Activated T-helper 2 cell treated with anti-CD3 and anti-CD28 coated beads, Interferon-gamma antibody, Interleukin-2, Interleukin-4, amounts not matched to agents 10 μg/mL and 5 μg/mL and 100 μg/mL, durations not matched to agents 14 hours and 24 hours and 36 hours (primary cell): ENCODE measurements around the gene CLSTN1. TPM values are rescaled to one million over a fixed set of nuclear protein-coding genes. Genes with fewer than 3 reads are reported as not detected.
"Not testable (repeated sequence)": the region's sequence is repeated elsewhere in the genome, so short reads cannot be mapped to it uniquely, and the experiment has no call there.

Experiments
- DNase-seq: peaks from one replicate; pipeline ENCODE4 v3.0.0; 2021; ENCODE audit warnings: low spot score
- H3K27ac Mint-ChIP-seq: one replicate; pipeline ENCODE4 v1.8.0; 2021; ENCODE audit warnings: mixed read lengths
- H3K27me3 Mint-ChIP-seq: one replicate; pipeline ENCODE4 v1.8.0; 2021; ENCODE audit warnings: low read depth, mixed read lengths
- H3K36me3 Mint-ChIP-seq: one replicate; pipeline ENCODE4 v1.8.0; 2021; ENCODE audit warnings: low read depth, mixed read lengths
- H3K4me1 Mint-ChIP-seq: one replicate; pipeline ENCODE4 v1.8.0; 2021; ENCODE audit warnings: low read depth, mixed read lengths
- H3K4me3 Mint-ChIP-seq: one replicate; pipeline ENCODE4 v1.8.0; 2021; ENCODE audit warnings: low read depth, mild to moderate bottlenecking, moderate library complexity, mixed read lengths
- H3K9me3 Mint-ChIP-seq: one replicate; pipeline ENCODE4 v1.8.0; 2021; ENCODE audit warnings: mixed read lengths
- intact Hi-C: fragments of 100-400 bp; cut with micrococcal nuclease; formaldehyde crosslinking; loops from one replicate; pipeline ENCODE4 v1.15.1; 2023
- total RNA-seq: library from RNA; stranded (reverse); gene quantifications from 2 replicates; pipeline ENCODE4 v1.2.3, GENCODE V29; 2022

Gene CLSTN1
- total RNA-seq, 1 donor from 2014 or later: 46.5 TPM

DNA sequence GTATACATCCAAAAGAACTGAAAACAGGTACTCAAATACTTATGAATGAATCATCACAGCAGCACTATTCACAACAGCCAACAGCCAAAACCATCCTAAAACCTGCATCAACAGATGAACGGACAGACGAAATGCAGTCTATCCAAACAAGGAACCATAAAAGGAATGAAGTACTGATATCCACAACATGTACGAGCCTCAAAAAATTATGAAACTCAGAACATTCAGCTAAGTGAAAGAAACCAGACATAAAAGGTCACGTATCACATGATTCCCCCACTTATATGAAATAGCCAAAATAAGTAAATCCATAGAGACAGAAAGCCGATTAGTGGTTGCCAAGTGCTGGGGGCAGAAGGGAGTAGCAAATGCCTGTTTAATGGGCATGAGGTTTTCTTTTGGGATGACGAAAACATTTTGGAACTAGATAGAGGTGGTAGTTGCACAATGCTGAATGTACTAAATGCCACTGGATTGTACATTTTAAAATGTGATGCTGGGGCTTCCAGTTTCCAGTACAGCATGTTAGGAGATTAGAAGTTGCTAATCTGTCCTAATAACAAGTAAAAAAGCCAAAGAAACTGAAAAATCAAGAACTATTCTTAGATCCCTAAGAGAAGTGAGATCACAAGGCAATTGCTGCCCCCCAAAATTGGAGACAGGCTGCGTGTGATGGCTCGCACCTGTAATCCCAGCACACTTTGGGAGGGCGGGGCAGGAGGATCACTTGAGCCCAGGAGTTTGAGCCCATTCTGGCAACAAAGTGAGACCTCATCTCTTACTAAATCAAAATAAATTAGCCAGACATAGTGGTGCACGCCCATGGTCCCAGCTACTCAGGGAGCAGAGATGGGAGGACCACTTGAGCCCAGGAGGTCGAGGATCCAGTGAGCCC is 25.3 kb downstream of the CLSTN1 start:
- H3K36me3 Mint-ChIP-seq: peaks cover 20% of the 10 kb centered on the region
- no peak for DNase-seq
- H3K27ac Mint-ChIP-seq: peak overlapping the region; percentile 27
- H3K9me3 Mint-ChIP-seq: no peaks in the 10 kb centered on the region
- H3K4me1 Mint-ChIP-seq: peaks cover 40% of the 10 kb centered on the region
- H3K4me3 Mint-ChIP-seq: no peak overlapping the region
- peaks cover 8% of the 10 kb centered on the region for H3K27me3 Mint-ChIP-seq
- intact Hi-C loops: no loop called here

DNA sequence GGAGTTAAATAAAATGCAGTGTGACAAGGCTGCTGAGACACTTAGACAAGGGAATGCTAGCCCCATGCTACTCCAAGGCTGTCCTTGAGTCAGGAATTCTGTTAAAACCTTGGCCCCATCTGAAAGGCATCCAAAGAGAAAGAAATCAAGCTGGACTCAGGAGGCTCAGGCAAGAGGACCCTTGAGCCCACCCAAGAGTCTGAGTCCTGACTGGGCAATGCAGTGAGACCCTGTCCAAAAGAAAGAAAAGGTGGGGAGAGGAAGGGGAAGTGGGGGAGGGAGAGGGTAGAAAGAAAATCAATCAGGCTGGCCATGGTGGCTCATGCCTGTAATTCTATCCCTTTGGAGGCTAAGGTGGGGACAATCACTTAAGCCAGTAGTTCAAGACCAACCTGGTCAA is 26.7 kb downstream of the CLSTN1 start:
- no peak for DNase-seq
- Mint-ChIP-seq H3K36me3 (peaks cover 20% of the 10 kb centered on the region), H3K4me1 (peaks cover 35% of the 10 kb centered on the region), H3K27ac (no peak overlapping the region), H3K9me3 (no peaks in the 10 kb centered on the region), H3K27me3 (peaks cover 8% of the 10 kb centered on the region), H3K4me3 (no peak overlapping the region)
- intact Hi-C loops: no loop called here

DNA sequence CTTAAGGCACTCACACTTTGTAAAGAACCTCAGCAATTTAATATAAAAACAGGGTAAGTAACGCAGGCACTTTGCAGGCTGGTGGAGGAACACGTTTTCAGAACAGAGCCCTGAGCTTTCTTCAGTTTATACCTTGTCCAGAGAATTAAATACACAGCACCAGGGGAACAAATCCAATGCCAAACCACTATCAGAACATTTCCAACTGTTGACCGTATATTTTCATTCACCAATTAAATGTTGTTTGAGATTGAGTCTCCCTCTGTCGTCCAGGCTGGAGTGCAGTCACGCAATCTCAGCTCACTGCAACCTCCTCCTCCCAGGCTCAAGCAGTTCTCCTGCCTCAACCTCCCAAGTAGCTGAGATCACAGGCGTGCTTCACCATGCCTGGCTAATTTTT is 29.7 kb downstream of the CLSTN1 start:
- no peak overlapping the region for H3K4me3 Mint-ChIP-seq
- no peaks in the 10 kb centered on the region for H3K9me3 Mint-ChIP-seq
- peaks cover 23% of the 10 kb centered on the region for H3K36me3 Mint-ChIP-seq
- H3K4me1 Mint-ChIP-seq: peaks cover 27% of the 10 kb centered on the region
- no peak overlapping the region for H3K27ac Mint-ChIP-seq
- intact Hi-C loops: no loop called here
- DNase-seq: no peak
- peaks cover 7% of the 10 kb centered on the region for H3K27me3 Mint-ChIP-seq

DNA sequence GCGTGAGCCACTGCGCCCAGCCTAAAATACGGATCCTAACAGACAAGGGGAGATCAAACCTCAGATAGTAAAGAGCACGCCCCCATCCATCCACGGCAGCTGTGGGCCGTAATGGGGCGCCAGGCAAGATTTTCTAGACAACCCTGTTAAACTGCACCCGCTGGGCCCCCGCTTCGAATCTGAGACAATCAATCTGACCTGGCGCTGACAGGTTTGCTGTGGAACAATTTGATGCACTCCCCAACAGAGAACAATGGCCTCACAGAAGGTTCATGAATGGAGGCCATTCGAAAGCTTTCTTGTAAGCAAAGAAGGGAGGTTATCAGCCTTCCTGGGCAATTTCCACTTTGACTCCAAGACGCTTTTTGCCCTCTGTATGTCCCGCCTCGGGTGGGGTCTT is 30.5 kb downstream of the CLSTN1 start:
- H3K36me3 Mint-ChIP-seq: peaks cover 20% of the 10 kb centered on the region
- peaks cover 6% of the 10 kb centered on the region for H3K27me3 Mint-ChIP-seq
- no peak overlapping the region for H3K4me3 Mint-ChIP-seq
- H3K9me3 Mint-ChIP-seq: no peaks in the 10 kb centered on the region
- no peak for DNase-seq
- peaks cover 21% of the 10 kb centered on the region for H3K4me1 Mint-ChIP-seq
- intact Hi-C loops: no loop called here
- H3K27ac Mint-ChIP-seq: no peak overlapping the region

DNA sequence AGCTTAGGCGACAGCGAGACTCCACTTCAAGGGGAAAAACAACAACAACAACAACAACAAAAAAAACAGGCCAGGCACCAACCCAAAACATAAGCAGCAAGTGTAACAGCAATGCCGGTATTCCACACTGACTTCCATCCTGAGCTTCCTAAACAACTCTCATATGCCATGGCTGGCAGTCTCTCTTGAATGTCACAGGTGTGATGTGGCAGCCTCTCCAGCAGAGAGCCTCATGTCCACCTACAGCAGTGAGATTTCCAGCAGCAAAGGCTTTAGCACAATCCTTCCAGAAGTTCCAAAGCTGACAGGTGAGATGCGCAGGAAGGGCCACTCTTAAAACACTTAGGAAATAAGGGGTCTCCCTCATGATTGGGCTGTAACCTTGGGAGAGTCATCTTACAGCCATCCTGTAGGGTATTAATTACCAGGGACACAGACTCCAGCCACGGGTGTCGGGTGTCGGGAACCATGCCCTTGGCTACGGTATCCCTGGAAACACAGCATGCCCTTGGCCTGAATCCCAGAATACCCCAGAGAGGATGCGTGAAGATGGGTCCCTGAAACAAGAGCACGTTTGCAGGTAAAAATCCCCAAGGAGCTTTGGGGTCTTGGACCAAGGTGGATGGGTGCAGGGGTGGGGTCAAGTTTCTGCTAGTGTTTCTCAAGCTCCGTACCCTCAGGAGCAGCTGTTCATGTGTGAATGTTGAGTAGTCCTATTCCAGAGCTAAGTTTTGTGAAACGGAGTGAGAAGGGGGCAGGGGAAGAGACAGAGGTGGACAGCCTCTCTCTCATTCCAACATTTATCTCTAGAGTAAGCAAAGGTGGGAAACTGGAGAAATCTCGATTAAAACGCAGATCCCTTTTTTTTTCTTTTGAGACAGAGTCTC is 31.4 kb downstream of the CLSTN1 start:
- no peak for DNase-seq
- H3K4me1 Mint-ChIP-seq: peaks cover 18% of the 10 kb centered on the region
- H3K9me3 Mint-ChIP-seq: no peaks in the 10 kb centered on the region
- H3K27ac Mint-ChIP-seq: no peak overlapping the region
- H3K4me3 Mint-ChIP-seq: no peak overlapping the region
- peaks cover under 1% of the 10 kb centered on the region for H3K27me3 Mint-ChIP-seq
- intact Hi-C loops: no loop called here
- H3K36me3 Mint-ChIP-seq: peaks cover 19% of the 10 kb centered on the region

DNA sequence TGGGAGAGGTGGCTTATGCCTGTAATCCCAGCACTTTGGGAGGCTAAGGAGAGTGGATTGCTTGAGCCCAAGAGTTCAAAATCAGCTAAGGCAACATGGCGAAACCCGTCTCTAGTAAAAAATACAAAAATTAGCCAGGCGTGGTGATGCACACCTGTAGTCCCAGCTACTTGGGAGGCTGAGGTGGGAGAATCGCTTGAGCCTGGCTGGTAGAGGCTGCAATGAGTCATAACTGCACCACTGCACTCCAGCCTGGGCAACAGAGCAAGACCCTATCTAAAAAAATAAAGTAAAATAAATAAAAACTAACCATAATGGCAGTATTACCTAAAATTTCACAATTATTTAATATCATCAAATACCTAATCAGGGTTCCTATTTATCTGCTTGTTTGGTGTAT is 34.1 kb downstream of the CLSTN1 start:
- H3K9me3 Mint-ChIP-seq, H3K27me3 Mint-ChIP-seq, H3K27ac Mint-ChIP-seq, H3K4me3 Mint-ChIP-seq, DNase-seq: not testable (repeated sequence)
- peaks cover 18% of the 10 kb centered on the region for H3K36me3 Mint-ChIP-seq
- peaks cover 19% of the 10 kb centered on the region for H3K4me1 Mint-ChIP-seq
- intact Hi-C loops: loop anchor here (5.0 kb wide), 1 partner anchor 33 kb away; the partner anchor contains the start of gene CLSTN1

DNA sequence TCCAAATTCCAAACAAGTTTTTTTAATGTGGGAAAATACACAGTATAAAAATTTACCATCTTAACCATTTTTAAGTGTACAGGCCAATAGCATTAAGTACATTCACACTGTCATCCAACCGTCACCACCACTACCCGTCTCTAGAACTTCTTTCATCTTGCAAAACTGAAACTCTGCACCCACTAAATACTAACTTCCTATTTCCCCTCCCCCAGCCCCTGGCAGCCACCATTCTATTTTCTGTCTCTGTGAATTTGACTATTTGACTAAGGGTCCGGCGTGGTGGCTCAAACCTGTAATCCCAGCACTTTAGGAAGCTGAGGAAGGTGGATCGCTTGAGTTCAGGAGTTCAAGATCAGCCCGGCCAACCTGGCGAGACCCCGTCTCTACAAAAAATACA is 36.1 kb downstream of the CLSTN1 start:
- Mint-ChIP-seq H3K36me3 (peaks cover 18% of the 10 kb centered on the region), H3K27ac (peak overlapping the region; percentile 69), H3K4me3 (peak overlapping the region; percentile 5), H3K9me3 (no peaks in the 10 kb centered on the region), H3K4me1 (peaks cover 22% of the 10 kb centered on the region), H3K27me3 (no peaks in the 10 kb centered on the region)
- intact Hi-C loops: loop anchor here (1.0 to 5.0 kb wide), 2 partner anchors 13 to 35 kb away; partner anchors contain the start of gene CLSTN1
- DNase-seq: peak; percentile 44

DNA sequence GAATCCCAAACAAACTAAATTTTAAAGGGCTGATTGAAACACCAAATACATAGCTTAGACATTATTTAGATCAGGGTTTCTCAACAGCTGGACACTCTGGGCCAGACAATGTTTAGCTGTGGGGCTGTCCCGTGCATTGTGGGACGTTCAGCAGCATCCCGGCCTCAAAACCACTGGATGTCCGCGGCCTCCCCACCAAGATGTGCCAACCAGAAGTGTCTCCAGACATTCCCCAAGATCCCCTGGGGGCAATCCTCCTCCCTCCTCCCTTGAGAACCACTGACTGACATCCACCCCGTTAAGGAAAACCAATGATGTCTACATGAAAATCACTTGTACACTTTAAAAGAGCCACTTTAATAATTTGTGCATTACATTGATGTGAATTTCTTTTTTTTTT is 38.4 kb downstream of the CLSTN1 start:
- Mint-ChIP-seq H3K4me3 (no peak overlapping the region), H3K4me1 (peaks cover 26% of the 10 kb centered on the region), H3K27me3 (no peaks in the 10 kb centered on the region), H3K36me3 (peaks cover 18% of the 10 kb centered on the region), H3K9me3 (no peaks in the 10 kb centered on the region), H3K27ac (no peak overlapping the region)
- no peak for DNase-seq
- intact Hi-C loops: loop anchor here (5.0 kb wide), 1 partner anchor 37 kb away; the partner anchor contains the start of gene CLSTN1

DNA sequence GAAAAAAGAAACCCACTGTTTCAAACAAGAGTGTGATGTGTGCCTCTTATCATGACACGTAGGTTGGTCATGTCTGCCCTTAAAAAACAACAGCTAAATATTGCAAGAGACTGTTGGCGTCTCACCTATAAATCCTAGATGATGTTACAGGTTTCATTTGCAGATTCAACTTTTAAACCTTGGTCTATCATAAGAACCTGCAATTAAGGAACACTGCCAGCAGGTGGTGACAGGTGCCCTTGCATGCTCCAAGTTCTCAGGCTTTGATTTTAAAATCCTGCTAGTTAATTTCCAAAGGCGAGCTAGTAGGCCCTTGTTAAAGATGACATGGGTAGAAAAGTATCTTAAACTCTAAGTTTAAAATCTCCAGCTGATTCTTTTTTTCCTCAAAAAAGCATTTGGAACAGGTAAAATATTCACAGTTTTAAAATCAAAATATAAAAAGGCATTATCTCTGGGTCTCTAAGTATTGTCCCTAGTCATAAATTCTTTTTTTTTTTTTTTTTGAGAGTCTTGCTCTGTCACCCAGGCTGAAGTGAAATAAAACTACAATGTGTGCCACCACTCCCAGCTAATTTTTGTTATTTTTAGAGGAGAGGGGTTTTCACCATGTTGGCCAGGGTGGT is 39.1 kb downstream of the CLSTN1 start:
- Mint-ChIP-seq H3K36me3 (peaks cover 13% of the 10 kb centered on the region), H3K4me1 (peaks cover 26% of the 10 kb centered on the region), H3K27me3 (no peaks in the 10 kb centered on the region), H3K4me3 (no peak overlapping the region), H3K9me3 (no peaks in the 10 kb centered on the region), H3K27ac (no peak overlapping the region)
- peak; percentile 55 for DNase-seq
- intact Hi-C loops: loop anchor here (1.0 to 5.0 kb wide), 2 partner anchors 38 to 83 kb away; partner anchors contain the start of gene CLSTN1

DNA sequence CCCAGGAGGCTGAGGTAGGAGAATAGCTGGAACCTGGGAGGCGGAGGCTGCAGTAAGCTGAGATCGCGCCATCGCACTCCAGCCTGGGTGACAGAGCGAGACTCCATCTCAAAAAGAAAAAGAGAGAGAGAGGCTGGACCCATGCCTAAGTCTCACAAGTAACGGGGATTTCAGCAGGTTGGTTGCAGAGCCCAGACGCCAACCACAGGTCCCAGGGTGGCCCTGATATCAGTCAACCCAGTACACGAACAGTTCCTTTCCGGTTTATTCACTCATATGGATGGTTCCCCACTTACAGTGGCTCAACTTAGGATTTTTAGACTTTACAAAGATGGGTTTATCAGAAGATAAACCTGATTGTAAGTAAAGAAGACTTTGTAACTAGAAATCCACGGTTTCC is 40.9 kb downstream of the CLSTN1 start:
- H3K4me1 Mint-ChIP-seq: peaks cover 19% of the 10 kb centered on the region
- DNase-seq: no peak
- H3K36me3 Mint-ChIP-seq: peaks cover 5% of the 10 kb centered on the region
- intact Hi-C loops: no loop called here
- H3K9me3 Mint-ChIP-seq: no peaks in the 10 kb centered on the region
- H3K27me3 Mint-ChIP-seq: no peaks in the 10 kb centered on the region
- H3K27ac Mint-ChIP-seq: no peak overlapping the region
- no peak overlapping the region for H3K4me3 Mint-ChIP-seq

DNA sequence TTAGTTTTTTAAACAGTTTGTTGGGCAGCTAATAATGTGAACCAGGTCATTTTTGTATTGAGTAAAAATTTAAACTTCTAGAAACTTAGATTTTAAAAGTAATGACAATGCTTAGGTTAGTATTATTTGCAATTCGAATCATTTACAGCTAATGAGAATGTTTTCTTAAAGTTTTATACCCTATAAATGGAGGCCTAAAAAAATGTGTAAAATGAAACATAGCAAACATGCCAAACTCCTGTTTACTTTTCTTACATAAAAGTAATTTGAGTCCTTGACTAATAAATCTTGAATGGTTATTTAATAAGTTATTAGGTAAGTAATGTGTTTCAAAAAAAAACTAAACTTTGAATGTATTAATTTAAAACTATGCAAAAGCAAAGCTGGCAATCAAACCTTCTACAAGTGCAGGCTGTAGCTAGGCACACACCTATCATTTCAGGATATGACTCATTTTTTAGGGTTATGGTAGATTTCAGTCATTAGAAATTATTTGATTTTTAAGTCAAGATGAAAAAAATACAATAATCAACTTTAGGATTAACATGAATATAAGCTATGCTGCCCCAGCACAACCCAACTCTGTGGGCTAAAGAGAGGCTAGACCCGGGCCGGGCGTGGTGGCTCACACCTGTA is 41.5 kb downstream of the CLSTN1 start:
- no peak overlapping the region for H3K4me3 Mint-ChIP-seq
- H3K36me3 Mint-ChIP-seq: no peaks in the 10 kb centered on the region
- no peak overlapping the region for H3K27ac Mint-ChIP-seq
- no peaks in the 10 kb centered on the region for H3K9me3 Mint-ChIP-seq
- no peak for DNase-seq
- peaks cover 18% of the 10 kb centered on the region for H3K4me1 Mint-ChIP-seq
- intact Hi-C loops: no loop called here
- H3K27me3 Mint-ChIP-seq: no peaks in the 10 kb centered on the region

DNA sequence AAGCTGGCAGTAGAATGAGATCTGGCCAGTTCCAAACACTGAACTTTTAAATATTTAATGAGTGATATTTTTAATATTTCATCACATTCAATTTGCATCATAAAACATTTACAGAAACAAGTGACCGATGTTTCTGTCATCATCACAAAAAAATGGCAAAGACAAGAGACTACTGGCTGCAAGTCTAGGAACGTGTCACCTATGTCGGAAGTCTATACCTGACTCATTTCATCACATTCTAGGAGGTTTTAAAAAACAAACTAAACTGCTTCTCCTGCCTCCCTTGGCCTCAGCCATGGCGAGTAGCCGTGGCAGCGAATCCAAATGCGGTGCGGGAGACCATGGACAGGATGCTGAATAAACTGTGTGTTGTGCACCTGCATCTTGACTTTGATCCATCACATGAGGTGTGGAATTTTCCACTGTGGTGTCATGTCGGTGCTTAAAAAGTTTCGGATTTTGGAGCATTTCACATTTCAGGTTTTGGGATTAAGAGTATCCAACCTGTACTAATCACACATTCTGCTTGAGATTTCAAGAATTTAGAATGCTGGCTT is 43.1 kb downstream of the CLSTN1 start:
- no peak for DNase-seq
- Mint-ChIP-seq H3K27ac (no peak overlapping the region), H3K27me3 (no peaks in the 10 kb centered on the region), H3K9me3 (no peaks in the 10 kb centered on the region), H3K36me3 (no peaks in the 10 kb centered on the region), H3K4me1 (peaks cover 12% of the 10 kb centered on the region), H3K4me3 (no peak overlapping the region)
- intact Hi-C loops: no loop called here
